Measurements from ENCODE around the gene MAMSTR. TPM values are rescaled to one million over a fixed set of nuclear protein-coding genes. Genes with fewer than 3 reads are reported as not detected.

Gene MAMSTR
- total RNA-seq, 1 donor from 2014 or later = 0.32 TPM

GRCh38 chr19:48716562-48717291, 2.8 kb downstream of the MAMSTR start:
- H3K9me3 ChIP-seq = no peaks in the 10 kb centered on the region
- DNase-seq (ENCODE audit: low spot score in 2 of 2) = no peak
- H3K36me3 ChIP-seq = no peaks in the 10 kb centered on the region
- H3K27me3 ChIP-seq = no peaks in the 10 kb centered on the region
- intact Hi-C loops (cut with DNase I) = loop anchor here (10.0 kb wide), 1 partner anchor 352 kb away; the partner anchor contains the start of genes SYNGR4 and TMEM143
- H3K4me3 ChIP-seq = peak overlapping the region; percentile 8 to 50
- H3K27ac ChIP-seq = peak overlapping the region; percentile 19 to 45
- TF ChIP-seq CTCF (IDR thresholded peaks at IDR 0.05) = no peak
- peaks cover 15 to 24% of the 10 kb centered on the region in 2 donors for H3K4me1 ChIP-seq

- H3K4me3 ChIP-seq = peak overlapping the region in 1 of 2 donors; percentile 75
- H3K27ac ChIP-seq = peak overlapping the region; percentile 8 to 45
- no peak for TF ChIP-seq CTCF (IDR thresholded peaks at IDR 0.05)
- H3K9me3 ChIP-seq = no peaks in the 10 kb centered on the region
- DNase-seq (ENCODE audit: low spot score in 2 of 2) = no peak
- H3K27me3 ChIP-seq = no peaks in the 10 kb centered on the region
- intact Hi-C loops (cut with DNase I) = loop anchor here (2.0 to 10.0 kb wide), 2 partner anchors 41 to 351 kb away; partner anchors contain the start of genes SYNGR4 and TMEM143
- peaks cover 15 to 24% of the 10 kb centered on the region in 2 donors for H3K4me1 ChIP-seq
- H3K36me3 ChIP-seq = no peaks in the 10 kb centered on the region
Observed at GRCh38 chr19:48715681-48716171, 3.8 kb downstream of the MAMSTR start.

GRCh38 chr19:48714759-48715675, 4.5 kb downstream of the MAMSTR start:
- Histone ChIP-seq H3K27ac (peak overlapping the region; percentile 69 to 79), H3K36me3 (no peaks in the 10 kb centered on the region), H3K9me3 (no peaks in the 10 kb centered on the region), H3K4me3 (peak overlapping the region; percentile 42 to 75), H3K27me3 (no peaks in the 10 kb centered on the region), H3K4me1 (peaks cover 15 to 20% of the 10 kb centered on the region in 2 donors)
- no peak for DNase-seq (ENCODE audit: low spot score in 2 of 2)
- TF ChIP-seq CTCF (IDR thresholded peaks at IDR 0.05) = no peak
- intact Hi-C loops (cut with DNase I) = loop anchor here (1.0 to 10.0 kb wide), 5 partner anchors 23 to 350 kb away; partner anchors contain the start of genes CA11, HSD17B14, SYNGR4 and TMEM143

- Histone ChIP-seq H3K4me1 (peaks cover 12 to 18% of the 10 kb centered on the region in 2 donors), H3K9me3 (no peaks in the 10 kb centered on the region), H3K36me3 (no peaks in the 10 kb centered on the region), H3K27ac (peak overlapping the region; percentile 69 to 79), H3K27me3 (no peaks in the 10 kb centered on the region), H3K4me3 (peak overlapping the region; percentile 64 to 75)
- intact Hi-C loops (cut with DNase I) = loop anchor here (1.0 to 10.0 kb wide), 5 partner anchors 24 to 349 kb away; partner anchors contain the start of genes CA11, HSD17B14, SYNGR4 and TMEM143
- DNase-seq (ENCODE audit: low spot score in 2 of 2) = peak; percentile 97 to 99
- no peak for TF ChIP-seq CTCF (IDR thresholded peaks at IDR 0.05)
Observed at GRCh38 chr19:48713864-48714755, 5.4 kb downstream of the MAMSTR start.

Data from ascending aorta (tissue), 2 donors.